ENCODE data around the gene COL4A3. TPM values are rescaled to one million over a fixed set of nuclear protein-coding genes. Genes with fewer than 3 reads are reported as not detected.

Gene COL4A3
- polyA plus RNA-seq, 1 donor from 2014 or later: 0.10 TPM

- Histone ChIP-seq H3K79me2 (replicated peaks; ENCODE audit: insufficient read depth, low read length) (no peaks in the 10 kb centered on the region), H3K27ac (ENCODE audit: low read length) (no peak overlapping the region), H4K20me1 (ENCODE audit: insufficient read depth) (no peaks in the 10 kb centered on the region), H3K9me3 (ENCODE audit: low read length) (no peaks in the 10 kb centered on the region), H3K27me3 (ENCODE audit: insufficient read depth, low read depth, low read length) (no peaks in the 10 kb centered on the region), H3K36me3 (ENCODE audit: insufficient read depth, low read length) (no peaks in the 10 kb centered on the region), H3K4me3 (ENCODE audit: low read length) (no peak overlapping the region), H3F3A (ENCODE audit: insufficient read depth, low read length, poor library complexity, severe bottlenecking) (no peaks in the 10 kb centered on the region), H3K9ac (ENCODE audit: low read length) (no peak overlapping the region), H3K9me2 (ENCODE audit: insufficient read depth, low read length) (no peaks in the 10 kb centered on the region), H3K4me2 (ENCODE audit: low read length) (no peak overlapping the region), H2AFZ (ENCODE audit: low read depth, low read length) (no peak overlapping the region)
- no peak for TF ChIP-seq EP300 (conservative IDR thresholded peaks at IDR 0.05; ENCODE audit: poor library complexity, severe bottlenecking)
- TF ChIP-seq TAF1 (IDR thresholded peaks at IDR 0.05; ENCODE audit: low read depth): no peak
- no peak for TF ChIP-seq EZH2 (IDR thresholded peaks at IDR 0.05; ENCODE audit: borderline replicate concordance, insufficient read depth, low read length, poor library complexity, severe bottlenecking)
- TF ChIP-seq SMC3 (conservative IDR thresholded peaks at IDR 0.05; ENCODE audit: poor library complexity): no peak
- TF ChIP-seq MXI1 (conservative IDR thresholded peaks at IDR 0.05; ENCODE audit: poor library complexity, severe bottlenecking): no peak
- TF ChIP-seq RAD21 (conservative IDR thresholded peaks at IDR 0.05): no peak
- TF ChIP-seq REST (IDR thresholded peaks at IDR 0.05; ENCODE audit: borderline replicate concordance): no peak
- no peak for TF ChIP-seq POLR2AphosphoS5 (IDR thresholded peaks at IDR 0.05)
- no peak for TF ChIP-seq CTCF (IDR thresholded peaks at IDR 0.05; ENCODE audit: poor library complexity, severe bottlenecking)
Observed at GRCh38 chr2:227130636-227131035, 33.8 kb upstream of the COL4A3 start.

GRCh38 chr2:227132986-227133385, 31.4 kb upstream of the COL4A3 start:
- Histone ChIP-seq H3K27me3 (ENCODE audit: insufficient read depth, low read depth, low read length) (no peaks in the 10 kb centered on the region), H3F3A (ENCODE audit: insufficient read depth, low read length, poor library complexity, severe bottlenecking) (no peaks in the 10 kb centered on the region), H3K9me2 (ENCODE audit: insufficient read depth, low read length) (no peaks in the 10 kb centered on the region), H3K9me3 (ENCODE audit: low read length) (no peaks in the 10 kb centered on the region), H2AFZ (ENCODE audit: low read depth, low read length) (no peak overlapping the region), H3K4me3 (ENCODE audit: low read length) (no peak overlapping the region), H4K20me1 (ENCODE audit: insufficient read depth) (no peaks in the 10 kb centered on the region), H3K9ac (ENCODE audit: low read length) (no peak overlapping the region), H3K4me2 (ENCODE audit: low read length) (no peak overlapping the region), H3K79me2 (replicated peaks; ENCODE audit: insufficient read depth, low read length) (no peaks in the 10 kb centered on the region), H3K36me3 (ENCODE audit: insufficient read depth, low read length) (no peaks in the 10 kb centered on the region), H3K27ac (ENCODE audit: low read length) (no peak overlapping the region)
- no peak for TF ChIP-seq EZH2 (IDR thresholded peaks at IDR 0.05; ENCODE audit: borderline replicate concordance, insufficient read depth, low read length, poor library complexity, severe bottlenecking)
- TF ChIP-seq POLR2AphosphoS5 (IDR thresholded peaks at IDR 0.05): no peak
- no peak for TF ChIP-seq RAD21 (conservative IDR thresholded peaks at IDR 0.05)
- no peak for TF ChIP-seq EP300 (conservative IDR thresholded peaks at IDR 0.05; ENCODE audit: poor library complexity, severe bottlenecking)
- no peak for TF ChIP-seq TAF1 (IDR thresholded peaks at IDR 0.05; ENCODE audit: low read depth)
- TF ChIP-seq SMC3 (conservative IDR thresholded peaks at IDR 0.05; ENCODE audit: poor library complexity): no peak
- TF ChIP-seq REST (IDR thresholded peaks at IDR 0.05; ENCODE audit: borderline replicate concordance): no peak
- TF ChIP-seq CTCF (IDR thresholded peaks at IDR 0.05; ENCODE audit: poor library complexity, severe bottlenecking): no peak
- TF ChIP-seq MXI1 (conservative IDR thresholded peaks at IDR 0.05; ENCODE audit: poor library complexity, severe bottlenecking): no peak

Data from neural cell (in vitro differentiated cells).